Sigmoid colon (tissue), 7 donors: ENCODE data around the gene MEGF6. TPM values are rescaled to one million over a fixed set of nuclear protein-coding genes. Genes with fewer than 3 reads are reported as not detected.

ENCODE experiments used
- DNase-seq: peaks from one replicate; pipeline ENCODE4 v3.0.0-alpha.2; 2019
- H3K27ac ChIP-seq, 4 donors: fragments of 200-600 bp; sonication (generic); one replicate each; pipeline ENCODE4 v1.5.1; 2016 to 2019; ENCODE audit warnings: mild to moderate bottlenecking in 1 of 4
- H3K27me3 ChIP-seq, 3 donors: fragments of 200-600 bp; sonication (generic); one replicate each; pipeline ENCODE4 v1.5.1; 2019; ENCODE audit warnings: mild to moderate bottlenecking in 1 of 3
- H3K36me3 ChIP-seq, 4 donors: fragments of 200-600 bp; sonication (generic); one replicate each; pipeline ENCODE4 v1.5.1; 2016 to 2019
- H3K4me1 ChIP-seq, 4 donors: fragments of 200-600 bp; sonication (generic); one replicate each; pipeline ENCODE4 v1.5.1; 2017 to 2019
- H3K4me3 ChIP-seq, 4 donors: fragments of 200-600 bp; sonication (generic); one replicate each; pipeline ENCODE4 v1.5.1; 2017 to 2019; ENCODE audit warnings: mild to moderate bottlenecking in 2 of 4, moderate library complexity in 1 of 4
- H3K9me3 ChIP-seq, 4 donors: fragments of 200-600 bp in 3 of 4; sonication (generic) in 3 of 4; one replicate each; pipeline versions ENCODE4 v1.5.1 to v1.6.1; 2013 to 2019
- CTCF ChIP-seq, 4 experiments: fragments of 450-650 bp in 3 of 4; fragments of 200-600 bp in 1 of 4; IDR thresholded peaks; one replicate each; pipeline ENCODE4 v1.5.1; 2016 to 2019; ENCODE audit warnings: antibody characterized with exemption in 4 of 4, mild to moderate bottlenecking in 3 of 4, moderate library complexity in 2 of 4
- EP300 ChIP-seq, 4 donors: sonication (generic); formaldehyde crosslinking; IDR thresholded peaks; one replicate each; pipeline ENCODE4 v1.6.1; 2017; ENCODE audit warnings: antibody characterized with exemption in 4 of 4
- POLR2A ChIP-seq, 2 donors: fragments of 450-650 bp; IDR thresholded peaks; one replicate each; pipeline ENCODE4 v1.6.1; 2016; ENCODE audit warnings: antibody characterized with exemption in 2 of 2, mild to moderate bottlenecking in 2 of 2, moderate library complexity in 2 of 2
- POLR2AphosphoS5 ChIP-seq, 4 donors: sonication (generic); formaldehyde crosslinking; IDR thresholded peaks; one replicate each; pipeline ENCODE4 v1.6.1; 2017; ENCODE audit warnings: antibody characterized with exemption in 4 of 4
- WGBS, 2 donors: extraction: QIAGEN DNeasy Blood & Tissue Kit; methylation state at CpG; one replicate each; pipeline ENCODE4 v1.1.7; 2013; 5-methylcytosine and 5-hydroxymethylcytosine counted together
- intact Hi-C: fragments of 100-400 bp; cut with DNase I; formaldehyde crosslinking; loops from one replicate; pipeline ENCODE4 v1.15.1; 2023
- polyA plus RNA-seq, 3 donors: library from polyadenylated mRNA; stranded (reverse); fragments of 200-250 nt; gene quantifications; one replicate each; pipeline ENCODE4 v1.2.3, GENCODE V29; 2013
- total RNA-seq, 4 donors: library from RNA; depleted of rRNA; stranded (reverse); fragments of >200 nt; gene quantifications; one replicate each; pipeline ENCODE4 v1.1.0, GENCODE V29; 2016
- donor health status: healthy with polysubstance abuse.
- donor health status: Bipolar disorder and iron deficiency.
- donor health status: healthy.

MEGF6 gene
- total and polyA plus RNA-seq, 7 donors, result 2.4 to 31.9 (median 7.8) TPM; not detected in 1

- intact Hi-C loops, result no loop called here
- 94% methylated on average over 31 of the region's 31 CpGs for WGBS, 2 donors
- H3K9me3 ChIP-seq, result no peaks in the 10 kb centered on the region
- H3K36me3 ChIP-seq, result no peaks in the 10 kb centered on the region
- DNase-seq, result peak; percentile 64
- peaks cover 0 to 9% (median 3%) of the 10 kb centered on the region in 4 donors for H3K4me1 ChIP-seq
- H3K27me3 ChIP-seq, result peaks cover 0 to 32% (median 0%) of the 10 kb centered on the region in 3 donors
- H3K4me3 ChIP-seq, result no peak overlapping the region
- H3K27ac ChIP-seq, result no peak overlapping the region
- no peak for TF ChIP-seq EP300 (IDR thresholded peaks at IDR 0.05)
These were observed 142.0 kb downstream of the MEGF6 start for GRCh38 chr1:3469104-3469848.

GRCh38 chr1:3468236-3469103, 142.8 kb downstream of the MEGF6 start:
- H3K4me3 ChIP-seq, result no peak overlapping the region
- H3K9me3 ChIP-seq, result no peaks in the 10 kb centered on the region
- H3K4me1 ChIP-seq, result peaks cover 0 to 9% (median 3%) of the 10 kb centered on the region in 4 donors
- 85 to 88% methylated on average over 34 of the region's 34 CpGs for WGBS, 2 donors
- intact Hi-C loops, result no loop called here
- no peaks in the 10 kb centered on the region for H3K36me3 ChIP-seq
- peak; percentile 66 for DNase-seq
- no peak overlapping the region for H3K27ac ChIP-seq
- peaks cover 0 to 31% (median 0%) of the 10 kb centered on the region in 3 donors for H3K27me3 ChIP-seq
- TF ChIP-seq EP300 (IDR thresholded peaks at IDR 0.05) (no peak), POLR2A (IDR thresholded peaks at IDR 0.05) (no peak), POLR2AphosphoS5 (IDR thresholded peaks at IDR 0.05) (no peak), CTCF (IDR thresholded peaks at IDR 0.05) (no peak)

- TF ChIP-seq POLR2AphosphoS5 (IDR thresholded peaks at IDR 0.05) (no peak), POLR2A (IDR thresholded peaks at IDR 0.05) (no peak), EP300 (IDR thresholded peaks at IDR 0.05) (no peak), CTCF (IDR thresholded peaks at IDR 0.05) (no peak)
- Histone ChIP-seq H3K4me3 (no peak overlapping the region), H3K4me1 (peaks cover 0 to 9% (median 3%) of the 10 kb centered on the region in 4 donors), H3K27me3 (peaks cover 0 to 31% (median 0%) of the 10 kb centered on the region in 3 donors), H3K9me3 (no peaks in the 10 kb centered on the region), H3K36me3 (no peaks in the 10 kb centered on the region), H3K27ac (no peak overlapping the region)
- peak; percentile 56 for DNase-seq
- WGBS, 2 donors, result 85 to 86% methylated on average over 35 of the region's 35 CpGs
- intact Hi-C loops, result no loop called here
These were observed 143.9 kb downstream of the MEGF6 start for GRCh38 chr1:3467096-3468036.

- Histone ChIP-seq H3K36me3 (no peaks in the 10 kb centered on the region), H3K4me3 (no peak overlapping the region), H3K4me1 (peaks cover 0 to 4% (median 2%) of the 10 kb centered on the region in 4 donors), H3K27me3 (peaks cover 0 to 29% (median 0%) of the 10 kb centered on the region in 3 donors), H3K27ac (no peak overlapping the region), H3K9me3 (no peaks in the 10 kb centered on the region)
- TF ChIP-seq POLR2AphosphoS5 (IDR thresholded peaks at IDR 0.05) (no peak), EP300 (IDR thresholded peaks at IDR 0.05) (no peak), CTCF (IDR thresholded peaks at IDR 0.05) (no peak), POLR2A (IDR thresholded peaks at IDR 0.05) (no peak)
- WGBS, 2 donors, result 88 to 92% methylated on average over 16 of the region's 16 CpGs
- intact Hi-C loops, result no loop called here
- DNase-seq, result peak; percentile 57
These were observed 144.8 kb downstream of the MEGF6 start for GRCh38 chr1:3466366-3467075.
